Caco-2 (cell line): ENCODE measurements around the gene DUSP23. TPM values are rescaled to one million over a fixed set of nuclear protein-coding genes. Genes with fewer than 3 reads are reported as not detected.

Experiments used
- BruUV-seq: library from RNA; stranded (reverse); fragments of 400-500 nt; replicated peaks from 2 replicates; lab custom pipeline; 2021; lab: Mats Ljungman, UMichigan
- CTCF ChIA-PET: fragments of 300-600 bp; sonication (Branson Sonifier 250); formaldehyde crosslinking; loops from one replicate; lab custom pipeline; 2022; ENCODE audit warnings: antibody characterized with exemption; lab: Charles Lee
- POLR2A ChIA-PET: fragments of 300-600 bp; sonication (Branson Sonifier 250); formaldehyde crosslinking; loops from one replicate; lab custom pipeline; 2022; ENCODE audit warnings: antibody characterized with exemption; lab: Charles Lee
- DNase-seq, 2 experiments: peaks; one replicate each; pipeline versions ENCODE4 v3.0.0 to v3.0.0-alpha.2; 2020 to 2022
- H3K27me3 ChIP-seq: replicated peaks from 2 replicates; pipeline ENCODE4 v1.6.0; 2011; ENCODE audit warnings: low read length; ENCODE audit not compliant: control insufficient read depth, insufficient read depth
- H3K36me3 ChIP-seq: 2 replicates; pipeline ENCODE4 v1.5.1; 2011; ENCODE audit warnings: low read length; ENCODE audit not compliant: control insufficient read depth, insufficient read depth
- H3K4me1 ChIP-seq: fragments of 250-450 bp; sonication (Bioruptor Pico); 2 replicates; pipeline ENCODE4 v1.5.1; 2020; ENCODE audit warnings: mild to moderate bottlenecking
- H3K4me3 ChIP-seq: 2 replicates; pipeline ENCODE4 v1.5.1; 2011; ENCODE audit warnings: low read depth, mild to moderate bottlenecking, control low read depth, low read length
- H3K9me3 ChIP-seq: fragments of 250-450 bp; sonication (Bioruptor Pico); 2 replicates; pipeline ENCODE4 v1.5.1; 2020; ENCODE audit warnings: mild to moderate bottlenecking, moderate library complexity
- H3K27ac Mint-ChIP-seq: one replicate; pipeline ENCODE4 v1.8.0; 2022; ENCODE audit warnings: mixed read lengths; ENCODE audit not compliant: unreplicated experiment
- H3K27me3 Mint-ChIP-seq: one replicate; pipeline ENCODE4 v1.8.0; 2022; ENCODE audit warnings: mixed read lengths; ENCODE audit not compliant: insufficient read depth, unreplicated experiment
- H3K36me3 Mint-ChIP-seq: one replicate; pipeline ENCODE4 v1.8.0; 2022; ENCODE audit warnings: mild to moderate bottlenecking, mixed read lengths; ENCODE audit not compliant: insufficient read depth, unreplicated experiment
- H3K4me1 Mint-ChIP-seq: one replicate; pipeline ENCODE4 v1.8.0; 2022; ENCODE audit warnings: low read depth, mixed read lengths; ENCODE audit not compliant: unreplicated experiment
- H3K4me3 Mint-ChIP-seq: one replicate; pipeline ENCODE4 v1.8.0; 2022; ENCODE audit warnings: mild to moderate bottlenecking, moderate library complexity, mixed read lengths; ENCODE audit not compliant: unreplicated experiment
- H3K9me3 Mint-ChIP-seq: one replicate; pipeline ENCODE4 v1.8.0; 2022; ENCODE audit warnings: mixed read lengths; ENCODE audit not compliant: unreplicated experiment
- intact Hi-C: fragments of 100-400 bp; cut with micrococcal nuclease; formaldehyde crosslinking; loops from one replicate; pipeline ENCODE4 v1.10.0; 2022; ENCODE audit not compliant: unreplicated experiment
- total RNA-seq: library from RNA; stranded (reverse); gene quantifications from 2 replicates; pipeline ENCODE4 v1.2.3, GENCODE V29; 2022
- TF ChIP-seq, protein P1 (sequence below), 2 experiments: fragments of 200-600 bp in 1 of 2; IDR thresholded peaks; 1 replicate in 1 of 2; 2 replicates in 1 of 2; pipeline versions ENCODE4 v1.5.1 to v1.8.0; 2011 to 2022; ENCODE audit warnings: antibody characterized with exemption in 1 of 2, control low read depth in 1 of 2, inconsistent platforms in 1 of 2, low read depth in 1 of 2, low read length in 1 of 2, mild to moderate bottlenecking in 1 of 2, moderate library complexity in 1 of 2; ENCODE audit not compliant: insufficient read depth in 1 of 2, severe bottlenecking in 1 of 2, unreplicated experiment in 1 of 2

The DUSP23 gene
- total RNA-seq, 1 experiment from 2014 or later, result 44.5 TPM

DNA sequence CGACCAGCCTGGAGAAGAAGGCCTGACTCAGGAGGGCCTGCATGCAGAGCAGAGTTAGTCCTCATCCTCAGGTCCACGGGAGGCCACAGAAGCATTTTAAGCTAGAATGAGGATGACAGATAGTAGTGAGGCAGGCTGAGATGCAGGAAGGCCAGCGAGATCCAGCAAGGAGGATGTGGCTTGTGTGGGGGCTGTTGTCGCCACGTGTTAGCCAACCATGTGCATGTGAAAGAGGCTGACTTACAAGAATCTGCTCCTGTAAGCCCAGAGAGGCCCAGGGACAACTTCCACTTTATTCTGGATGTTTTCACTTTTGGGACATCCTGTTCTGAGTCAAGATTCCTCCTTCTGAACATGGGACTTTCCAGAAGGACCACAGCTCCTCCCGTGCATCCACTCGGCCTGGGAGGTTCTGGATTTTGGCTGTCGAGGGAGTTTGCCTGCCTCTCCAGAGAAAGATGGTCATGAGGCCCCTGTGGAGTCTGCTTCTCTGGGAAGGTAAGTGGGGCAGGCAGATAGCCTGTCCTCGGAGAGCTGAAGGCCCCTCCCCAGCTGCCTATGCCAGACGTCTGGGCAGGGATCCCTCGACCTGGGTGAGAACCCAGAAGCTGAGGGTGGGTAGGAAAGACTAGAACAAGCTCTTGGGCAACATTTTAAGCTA, 45.8 kb downstream of the DUSP23 start, which contains the start of gene SLAMF8:
Gene SLAMF8, plus strand, starts transcription at position 433 of the 661 bp plus-strand sequence. Its CDS starts 26 bp downstream, at position 459.
- no peak within 1 kb of the TSS for H3K4me3 Mint-ChIP-seq

DNA sequence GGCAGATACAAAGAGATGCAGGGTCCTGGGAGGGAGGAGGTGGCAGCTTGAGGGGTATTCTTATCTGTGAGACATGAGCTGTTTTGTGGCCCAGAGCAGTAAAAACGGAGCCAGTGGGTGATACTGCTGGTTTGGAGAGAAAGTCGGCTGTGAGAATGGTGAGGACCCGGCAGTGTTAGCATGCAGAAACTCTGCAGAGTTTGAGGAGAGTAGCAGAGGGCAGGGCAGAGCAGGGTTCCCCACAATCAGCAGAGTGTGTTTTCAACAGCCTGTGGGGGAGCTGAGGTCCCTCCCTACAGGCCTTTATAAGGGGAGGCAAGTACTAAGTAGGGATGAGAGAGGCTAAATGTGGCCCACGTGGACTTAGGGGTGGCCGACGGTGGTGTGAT, 46.3 kb downstream of the DUSP23 start:
- Mint-ChIP-seq H3K9me3 (no peaks in the 10 kb centered on the region), H3K4me1 (peaks cover 15% of the 10 kb centered on the region), H3K27ac (no peak overlapping the region), H3K4me3 (no peak overlapping the region), H3K36me3 (no peaks in the 10 kb centered on the region), H3K27me3 (no peaks in the 10 kb centered on the region)
- no peak for DNase-seq
- no TSS peak for BruUV-seq
- TF ChIP-seq, protein P1, sequence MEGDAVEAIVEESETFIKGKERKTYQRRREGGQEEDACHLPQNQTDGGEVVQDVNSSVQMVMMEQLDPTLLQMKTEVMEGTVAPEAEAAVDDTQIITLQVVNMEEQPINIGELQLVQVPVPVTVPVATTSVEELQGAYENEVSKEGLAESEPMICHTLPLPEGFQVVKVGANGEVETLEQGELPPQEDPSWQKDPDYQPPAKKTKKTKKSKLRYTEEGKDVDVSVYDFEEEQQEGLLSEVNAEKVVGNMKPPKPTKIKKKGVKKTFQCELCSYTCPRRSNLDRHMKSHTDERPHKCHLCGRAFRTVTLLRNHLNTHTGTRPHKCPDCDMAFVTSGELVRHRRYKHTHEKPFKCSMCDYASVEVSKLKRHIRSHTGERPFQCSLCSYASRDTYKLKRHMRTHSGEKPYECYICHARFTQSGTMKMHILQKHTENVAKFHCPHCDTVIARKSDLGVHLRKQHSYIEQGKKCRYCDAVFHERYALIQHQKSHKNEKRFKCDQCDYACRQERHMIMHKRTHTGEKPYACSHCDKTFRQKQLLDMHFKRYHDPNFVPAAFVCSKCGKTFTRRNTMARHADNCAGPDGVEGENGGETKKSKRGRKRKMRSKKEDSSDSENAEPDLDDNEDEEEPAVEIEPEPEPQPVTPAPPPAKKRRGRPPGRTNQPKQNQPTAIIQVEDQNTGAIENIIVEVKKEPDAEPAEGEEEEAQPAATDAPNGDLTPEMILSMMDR (IDR thresholded peaks at IDR 0.05; ENCODE audit: insufficient read depth in 1 of 2, low read depth in 1 of 2, low read length in 1 of 2, severe bottlenecking in 1 of 2, unreplicated experiment in 1 of 2), result no peak
- Histone ChIP-seq H3K4me1 (peaks cover 5% of the 10 kb centered on the region), H3K4me3 (no peak overlapping the region), H3K36me3 (no peaks in the 10 kb centered on the region), H3K27me3 (no peaks in the 10 kb centered on the region), H3K9me3 (no peaks in the 10 kb centered on the region)
- intact Hi-C loops, result no loop called here
- ChIA-PET POLR2A (no interaction called here), CTCF (interaction anchor here (0.6 kb wide), 1 partner anchor 103 kb away, joined by 3 read pairs; no protein-coding TSS in a partner anchor)

More for the DNA sequence above, 45.8 kb downstream of the DUSP23 start, which contains the start of gene SLAMF8:
- TF ChIP-seq, protein P1 (IDR thresholded peaks at IDR 0.05; ENCODE audit: insufficient read depth in 1 of 2, low read depth in 1 of 2, low read length in 1 of 2, severe bottlenecking in 1 of 2, unreplicated experiment in 1 of 2), result no peak
- Histone ChIP-seq H3K9me3 (no peaks in the 10 kb centered on the region), H3K4me1 (peaks cover 5% of the 10 kb centered on the region), H3K36me3 (no peaks in the 10 kb centered on the region), H3K4me3 (no peak within 1 kb of the TSS), H3K27me3 (no peaks in the 10 kb centered on the region)
- BruUV-seq, result no TSS peak
- Mint-ChIP-seq H3K27me3 (no peaks in the 10 kb centered on the region), H3K36me3 (no peaks in the 10 kb centered on the region), H3K27ac (no peak within 1 kb of the TSS), H3K9me3 (no peaks in the 10 kb centered on the region), H3K4me1 (peaks cover 15% of the 10 kb centered on the region)
- CTCF ChIA-PET, result interaction anchor here (0.6 kb wide), 1 partner anchor 104 kb away, joined by 3 read pairs; no protein-coding TSS in a partner anchor
- intact Hi-C loops, result no loop called here
- no peak for DNase-seq
- POLR2A ChIA-PET, result no interaction called here

DNA sequence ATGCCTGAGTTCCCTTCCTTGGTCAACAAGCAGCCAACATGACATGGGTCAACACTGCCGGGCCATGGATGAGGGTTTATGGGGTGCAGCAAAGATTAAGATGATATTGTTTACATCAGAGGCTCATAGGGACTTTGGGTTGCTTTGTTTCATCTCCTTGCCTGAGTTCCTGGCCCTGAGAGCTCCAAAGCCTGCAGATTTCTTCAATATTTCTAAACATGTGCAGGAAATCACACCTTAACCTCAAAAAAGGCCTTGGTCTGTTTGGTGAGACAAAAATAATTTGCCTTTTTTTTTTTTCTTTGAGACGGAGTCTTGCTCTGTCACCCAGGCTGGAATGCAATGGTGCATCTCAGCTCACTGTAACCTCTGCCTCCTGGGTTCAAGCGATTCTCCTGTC, 46.8 kb downstream of the DUSP23 start:
- Mint-ChIP-seq H3K27ac (no peak overlapping the region), H3K4me1 (peaks cover 15% of the 10 kb centered on the region), H3K36me3 (no peaks in the 10 kb centered on the region), H3K9me3 (no peaks in the 10 kb centered on the region), H3K27me3 (no peaks in the 10 kb centered on the region), H3K4me3 (no peak overlapping the region)
- H3K36me3 ChIP-seq, result no peaks in the 10 kb centered on the region
- CTCF ChIA-PET, result no interaction called here
- TF ChIP-seq, protein P1 (IDR thresholded peaks at IDR 0.05; ENCODE audit: insufficient read depth in 1 of 2, low read depth in 1 of 2, low read length in 1 of 2, severe bottlenecking in 1 of 2, unreplicated experiment in 1 of 2), result no peak
- peaks cover 5% of the 10 kb centered on the region for H3K4me1 ChIP-seq
- DNase-seq, result no peak
- intact Hi-C loops, result no loop called here
- no peaks in the 10 kb centered on the region for H3K9me3 ChIP-seq
- POLR2A ChIA-PET, result no interaction called here
- no TSS peak for BruUV-seq
- H3K4me3 ChIP-seq, result no peak overlapping the region
- no peaks in the 10 kb centered on the region for H3K27me3 ChIP-seq
